ENCODE data around the gene RGS5.

- TF ChIP-seq, protein P1, sequence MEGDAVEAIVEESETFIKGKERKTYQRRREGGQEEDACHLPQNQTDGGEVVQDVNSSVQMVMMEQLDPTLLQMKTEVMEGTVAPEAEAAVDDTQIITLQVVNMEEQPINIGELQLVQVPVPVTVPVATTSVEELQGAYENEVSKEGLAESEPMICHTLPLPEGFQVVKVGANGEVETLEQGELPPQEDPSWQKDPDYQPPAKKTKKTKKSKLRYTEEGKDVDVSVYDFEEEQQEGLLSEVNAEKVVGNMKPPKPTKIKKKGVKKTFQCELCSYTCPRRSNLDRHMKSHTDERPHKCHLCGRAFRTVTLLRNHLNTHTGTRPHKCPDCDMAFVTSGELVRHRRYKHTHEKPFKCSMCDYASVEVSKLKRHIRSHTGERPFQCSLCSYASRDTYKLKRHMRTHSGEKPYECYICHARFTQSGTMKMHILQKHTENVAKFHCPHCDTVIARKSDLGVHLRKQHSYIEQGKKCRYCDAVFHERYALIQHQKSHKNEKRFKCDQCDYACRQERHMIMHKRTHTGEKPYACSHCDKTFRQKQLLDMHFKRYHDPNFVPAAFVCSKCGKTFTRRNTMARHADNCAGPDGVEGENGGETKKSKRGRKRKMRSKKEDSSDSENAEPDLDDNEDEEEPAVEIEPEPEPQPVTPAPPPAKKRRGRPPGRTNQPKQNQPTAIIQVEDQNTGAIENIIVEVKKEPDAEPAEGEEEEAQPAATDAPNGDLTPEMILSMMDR (IDR thresholded peaks at IDR 0.05) = no peak
- TF ChIP-seq POLR2AphosphoS5 (IDR thresholded peaks at IDR 0.05) = no peak
Observed at GRCh38 chr1:163241746-163242145, 39.0 kb upstream of the RGS5 start.
